DMS 273 treated with DMSO at 0.1 percent for 48 hours (cell line): ENCODE measurements around the gene PTH2R.
"Not testable (repeated sequence)": the region's sequence is repeated elsewhere in the genome, so short reads cannot be mapped to it uniquely, and the experiment has no call there.

Experiments used
- DNase-seq: peaks from one replicate; lab custom pipeline; 2025; lab: John Stamatoyannopoulos, UW

The PTH2R gene

GRCh38 chr2:208485390-208485789 lies 78.8 kb downstream of the PTH2R start:
- DNase-seq: no peak

- no peak for DNase-seq
These were observed 82.3 kb downstream of the PTH2R start for GRCh38 chr2:208488686-208489564.

GRCh38 chr2:208489687-208490086 lies 83.1 kb downstream of the PTH2R start:
- no peak for DNase-seq

GRCh38 chr2:208490492-208490891 lies 83.9 kb downstream of the PTH2R start:
- DNase-seq: no peak

GRCh38 chr2:208491641-208492040 lies 85.0 kb downstream of the PTH2R start:
- no peak for DNase-seq

- no peak for DNase-seq
These were observed 85.5 kb downstream of the PTH2R start for GRCh38 chr2:208492069-208492468.

GRCh38 chr2:208493186-208493585 lies 86.6 kb downstream of the PTH2R start:
- no peak for DNase-seq

- no peak for DNase-seq
These were observed 89.5 kb downstream of the PTH2R start for GRCh38 chr2:208496129-208496528.

- DNase-seq: no peak
These were observed 94.6 kb downstream of the PTH2R start for GRCh38 chr2:208501206-208501605.

GRCh38 chr2:208502288-208502687 lies 95.7 kb downstream of the PTH2R start:
- no peak for DNase-seq

GRCh38 chr2:208505365-208505764 lies 98.8 kb downstream of the PTH2R start:
- DNase-seq: not testable (repeated sequence)

GRCh38 chr2:208509586-208509985 lies 103.0 kb downstream of the PTH2R start:
- no peak for DNase-seq

- DNase-seq: no peak
These were observed 104.4 kb downstream of the PTH2R start for GRCh38 chr2:208511016-208511415.

GRCh38 chr2:208511573-208511972 lies 105.0 kb downstream of the PTH2R start:
- no peak for DNase-seq

- no peak for DNase-seq
These were observed 108.5 kb downstream of the PTH2R start for GRCh38 chr2:208515099-208515498.

- DNase-seq: not testable (repeated sequence)
These were observed 116.5 kb downstream of the PTH2R start for GRCh38 chr2:208523069-208523468.

- DNase-seq: not testable (repeated sequence)
These were observed 118.6 kb downstream of the PTH2R start for GRCh38 chr2:208525165-208525564.

GRCh38 chr2:208529796-208530195 lies 123.2 kb downstream of the PTH2R start:
- DNase-seq: no peak

GRCh38 chr2:208531361-208531760 lies 124.8 kb downstream of the PTH2R start:
- no peak for DNase-seq

- not testable (repeated sequence) for DNase-seq
These were observed 129.0 kb downstream of the PTH2R start for GRCh38 chr2:208535578-208535977.

- DNase-seq: no peak
These were observed 134.9 kb downstream of the PTH2R start for GRCh38 chr2:208541461-208541988.

- no peak for DNase-seq
These were observed 135.4 kb downstream of the PTH2R start for GRCh38 chr2:208541989-208542464.

- DNase-seq: no peak
These were observed 136.0 kb downstream of the PTH2R start for GRCh38 chr2:208542465-208543041.
